Keratinocyte (primary cell): Measurements from ENCODE around the gene NDRG4. TPM values are rescaled to one million over a fixed set of nuclear protein-coding genes. Genes with fewer than 3 reads are reported as not detected.

Experiments
- DNase-seq: peaks from one replicate; pipeline ENCODE4 v3.0.0-alpha.2; 2011; ENCODE audit warnings: low read depth, missing footprints, low spot score
- FAIRE-seq: peaks from 2 replicates; lab custom pipeline; 2011; peaks lifted over from hg19 to GRCh38; lab: Jason Lieb, UNC
- H2AFZ ChIP-seq: 2 replicates; pipeline ENCODE4 v1.6.0; 2012; ENCODE audit warnings: low read length, control low read depth, inconsistent platforms; ENCODE audit not compliant: control insufficient read depth
- H3K27ac ChIP-seq: 2 replicates; pipeline ENCODE4 v1.5.1; 2011; ENCODE audit warnings: low read length; ENCODE audit not compliant: control insufficient read depth, insufficient read depth
- H3K27me3 ChIP-seq: 3 replicates; pipeline ENCODE4 v1.6.0; 2011; ENCODE audit warnings: low read length; ENCODE audit not compliant: control insufficient read depth, insufficient read depth; ENCODE audit errors: extremely low read depth
- H3K36me3 ChIP-seq, 2 experiments: 2 replicates in 1 of 2; 3 replicates in 1 of 2; pipeline ENCODE4 v1.5.1; 2011; ENCODE audit warnings: low read length in 2 of 2, mild to moderate bottlenecking in 1 of 2; ENCODE audit not compliant: control insufficient read depth in 2 of 2, insufficient read depth in 2 of 2; ENCODE audit errors: extremely low read depth in 1 of 2
- H3K4me1 ChIP-seq: 3 replicates; pipeline ENCODE4 v1.5.1; 2011; ENCODE audit warnings: low read length; ENCODE audit not compliant: control insufficient read depth, insufficient read depth; ENCODE audit errors: extremely low read depth
- H3K4me2 ChIP-seq: 3 replicates; pipeline ENCODE4 v1.6.0; 2011; ENCODE audit warnings: low read depth, low read length; ENCODE audit not compliant: control insufficient read depth, insufficient read depth; ENCODE audit errors: extremely low read depth
- H3K4me3 ChIP-seq, 3 experiments: fragments of 200-600 bp in 1 of 3; sonication (generic) in 1 of 3; 2 replicates in 2 of 3; 3 replicates in 1 of 3; pipeline ENCODE4 v1.5.1; 2011 to 2016; ENCODE audit warnings: low read length in 3 of 3, mild to moderate bottlenecking in 3 of 3, control low read depth in 2 of 3, inconsistent platforms in 1 of 3, low read depth in 1 of 3, mixed read lengths in 1 of 3, mixed run types in 1 of 3, moderate library complexity in 1 of 3; ENCODE audit not compliant: control insufficient read depth in 2 of 3, insufficient read depth in 2 of 3; ENCODE audit errors: extremely low read depth in 1 of 3
- H3K79me2 ChIP-seq: 2 replicates; pipeline ENCODE4 v1.6.0; 2012; ENCODE audit warnings: low read length; ENCODE audit not compliant: control insufficient read depth, insufficient read depth
- H3K9ac ChIP-seq: 3 replicates; pipeline ENCODE4 v1.6.0; 2011; ENCODE audit warnings: low read length; ENCODE audit not compliant: control insufficient read depth, insufficient read depth; ENCODE audit errors: extremely low read depth
- H3K9me1 ChIP-seq: 3 replicates; pipeline ENCODE4 v1.6.0; 2011; ENCODE audit warnings: low read length; ENCODE audit not compliant: control insufficient read depth, insufficient read depth; ENCODE audit errors: extremely low read depth
- H3K9me3 ChIP-seq: 2 replicates; pipeline ENCODE4 v1.5.1; 2012; ENCODE audit warnings: low read depth, low read length; ENCODE audit not compliant: control insufficient read depth
- H4K20me1 ChIP-seq: 3 replicates; pipeline ENCODE4 v1.6.0; 2011; ENCODE audit warnings: low read length; ENCODE audit not compliant: control insufficient read depth, insufficient read depth; ENCODE audit errors: extremely low read depth
- EZH2 ChIP-seq: IDR thresholded peaks from one replicate; pipeline ENCODE4 v1.6.1; 2012; ENCODE audit warnings: inconsistent platforms, mild to moderate bottlenecking, low read length, moderate library complexity
- dilution Hi-C: fragments of 300-500 bp; cut with MboI; formaldehyde crosslinking; loops from one replicate; pipeline ENCODE4 v1.7.0; 2020; ENCODE audit warnings: low sequenced_read_pairs; ENCODE audit not compliant: extremely low pct_ligation_motif_present
- polyA plus RNA-seq, 5 experiments: library from polyadenylated mRNA; depleted of rRNA in 3 of 5; stranded (reverse) in 3 of 5; stranded (forward) in 1 of 5; unstranded in 1 of 5; fragments of >200 nt; gene quantifications; 1 replicate in 1 of 5; 2 replicates in 3 of 5; 3 replicates in 1 of 5; pipeline versions ENCODE4 v1.2.1 to v1.2.3, GENCODE V29; 2011 to 2012; ENCODE audit warnings: missing spikeins in 2 of 5, low read depth in 1 of 5, low replicate concordance in 1 of 5
- TF ChIP-seq, protein P1 (sequence below), 3 experiments: IDR thresholded peaks in 1 of 3; conservative IDR thresholded peaks in 1 of 3; optimal IDR thresholded peaks in 1 of 3; 2 replicates in 2 of 3; 3 replicates in 1 of 3; pipeline versions ENCODE3 to v1.5.1; 2011; ENCODE audit warnings: low read length in 3 of 3, mild to moderate bottlenecking in 3 of 3, moderate library complexity in 2 of 3, control low read depth in 1 of 3, inconsistent platforms in 1 of 3; ENCODE audit not compliant: insufficient read depth in 2 of 3; ENCODE audit errors: extremely low read depth in 1 of 3

Gene NDRG4
- polyA plus RNA-seq, 1 donor (not counting 4 experiments of a cell fraction or from before 2014, with no cell fraction given), result 1.1 TPM

DNA sequence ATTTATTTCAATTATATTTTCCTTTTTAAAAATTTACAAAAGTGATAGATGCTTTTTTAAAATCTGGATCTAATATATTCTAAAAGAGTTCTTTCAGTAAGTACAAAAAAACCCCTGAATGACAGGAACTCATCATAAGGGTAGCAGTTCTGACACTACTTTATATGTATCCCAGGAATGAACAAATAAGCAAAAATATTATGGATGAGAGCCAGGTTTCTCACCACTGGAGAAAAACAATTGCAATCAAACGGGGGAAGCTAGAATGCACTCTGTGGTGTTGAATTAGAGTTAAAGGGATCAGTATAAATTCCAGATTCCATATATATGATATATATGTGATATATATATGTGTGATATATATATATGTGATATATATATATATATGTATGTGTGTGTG lies 23.2 kb upstream of the NDRG4 start:
- no peak overlapping the region for H3K9ac ChIP-seq
- H3K36me3 ChIP-seq, result no peaks in the 10 kb centered on the region
- no peaks in the 10 kb centered on the region for H3K9me3 ChIP-seq
- no peaks in the 10 kb centered on the region for H3K79me2 ChIP-seq
- no peaks in the 10 kb centered on the region for H4K20me1 ChIP-seq
- no peaks in the 10 kb centered on the region for H3K4me1 ChIP-seq
- TF ChIP-seq, protein P1, sequence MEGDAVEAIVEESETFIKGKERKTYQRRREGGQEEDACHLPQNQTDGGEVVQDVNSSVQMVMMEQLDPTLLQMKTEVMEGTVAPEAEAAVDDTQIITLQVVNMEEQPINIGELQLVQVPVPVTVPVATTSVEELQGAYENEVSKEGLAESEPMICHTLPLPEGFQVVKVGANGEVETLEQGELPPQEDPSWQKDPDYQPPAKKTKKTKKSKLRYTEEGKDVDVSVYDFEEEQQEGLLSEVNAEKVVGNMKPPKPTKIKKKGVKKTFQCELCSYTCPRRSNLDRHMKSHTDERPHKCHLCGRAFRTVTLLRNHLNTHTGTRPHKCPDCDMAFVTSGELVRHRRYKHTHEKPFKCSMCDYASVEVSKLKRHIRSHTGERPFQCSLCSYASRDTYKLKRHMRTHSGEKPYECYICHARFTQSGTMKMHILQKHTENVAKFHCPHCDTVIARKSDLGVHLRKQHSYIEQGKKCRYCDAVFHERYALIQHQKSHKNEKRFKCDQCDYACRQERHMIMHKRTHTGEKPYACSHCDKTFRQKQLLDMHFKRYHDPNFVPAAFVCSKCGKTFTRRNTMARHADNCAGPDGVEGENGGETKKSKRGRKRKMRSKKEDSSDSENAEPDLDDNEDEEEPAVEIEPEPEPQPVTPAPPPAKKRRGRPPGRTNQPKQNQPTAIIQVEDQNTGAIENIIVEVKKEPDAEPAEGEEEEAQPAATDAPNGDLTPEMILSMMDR (optimal IDR thresholded peaks at IDR 0.05 in 1 of 3, IDR thresholded peaks at IDR 0.05 in 1 of 3, conservative IDR thresholded peaks at IDR 0.05 in 1 of 3; ENCODE audit: extremely low read depth in 1 of 3, insufficient read depth in 2 of 3, low read length in 3 of 3), result no peak
- TF ChIP-seq EZH2, result no peak
- no peak overlapping the region for H3K27ac ChIP-seq
- FAIRE-seq (no peak), DNase-seq (no peak)
- H3K4me2 ChIP-seq, result no peak overlapping the region
- H3K4me3 ChIP-seq, result no peak overlapping the region
- H2AFZ ChIP-seq, result no peak overlapping the region
- H3K27me3 ChIP-seq, result no peaks in the 10 kb centered on the region
- dilution Hi-C loops, result no loop called here
- H3K9me1 ChIP-seq, result no peaks in the 10 kb centered on the region

DNA sequence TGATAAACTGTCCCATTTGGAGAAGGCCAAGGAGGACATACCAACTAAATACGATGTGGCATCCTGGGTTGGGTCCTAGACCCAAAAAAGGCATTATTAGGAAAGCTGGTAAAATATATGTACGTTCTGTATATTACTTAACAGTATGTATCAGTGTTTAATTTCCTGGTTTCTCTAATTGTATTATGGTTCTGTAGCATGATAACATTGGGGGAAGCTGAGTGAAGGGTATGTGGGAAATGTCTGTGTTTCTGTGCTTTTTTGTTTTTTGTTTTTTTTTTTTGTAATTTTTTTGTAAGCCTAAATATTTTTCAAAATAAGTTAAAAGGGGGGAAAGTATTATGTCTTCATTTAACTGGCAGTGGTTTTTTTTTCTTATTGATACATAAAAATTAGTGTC lies 21.5 kb upstream of the NDRG4 start:
- Histone ChIP-seq H4K20me1 (no peaks in the 10 kb centered on the region), H3K4me1 (no peaks in the 10 kb centered on the region), H3K9ac (no peak overlapping the region), H3K9me3 (no peaks in the 10 kb centered on the region), H3K4me3 (no peak overlapping the region), H3K36me3 (no peaks in the 10 kb centered on the region), H3K9me1 (no peaks in the 10 kb centered on the region), H2AFZ (no peak overlapping the region), H3K4me2 (no peak overlapping the region), H3K27ac (no peak overlapping the region), H3K79me2 (no peaks in the 10 kb centered on the region), H3K27me3 (no peaks in the 10 kb centered on the region)
- no peak for FAIRE-seq
- TF ChIP-seq, protein P1 (optimal IDR thresholded peaks at IDR 0.05 in 1 of 3, IDR thresholded peaks at IDR 0.05 in 1 of 3, conservative IDR thresholded peaks at IDR 0.05 in 1 of 3; ENCODE audit: extremely low read depth in 1 of 3, insufficient read depth in 2 of 3, low read length in 3 of 3), result no peak
- no peak for TF ChIP-seq EZH2
- dilution Hi-C loops, result no loop called here
- no peak for DNase-seq
